Activated CD4-positive, alpha-beta memory T cell treated with anti-CD3 and anti-CD28 coated beads for 36 hours (primary cell): Measurements from ENCODE around the gene CACNG6. TPM values are rescaled to one million over a fixed set of nuclear protein-coding genes. Genes with fewer than 3 reads are reported as not detected.

Source experiments
- CTCF ChIA-PET: fragments of 350-600 bp; sonication (Branson Sonifier 250); formaldehyde crosslinking; loops from one replicate; lab custom pipeline; 2021; ENCODE audit warnings: antibody characterized with exemption, inconsistent platforms; lab: Charles Lee
- POLR2A ChIA-PET: fragments of 350-600 bp; sonication (Branson Sonifier 250); formaldehyde crosslinking; loops from one replicate; lab custom pipeline; 2021; ENCODE audit warnings: antibody characterized with exemption; lab: Charles Lee
- DNase-seq: peaks from one replicate; pipeline ENCODE4 v3.0.0-alpha.2; 2020
- H3K27ac Mint-ChIP-seq: one replicate; pipeline ENCODE4 v1.8.0; 2021; ENCODE audit warnings: mixed read lengths
- H3K27me3 Mint-ChIP-seq: one replicate; pipeline ENCODE4 v1.8.0; 2021; ENCODE audit warnings: mixed read lengths
- H3K36me3 Mint-ChIP-seq: one replicate; pipeline ENCODE4 v1.8.0; 2021; ENCODE audit warnings: mixed read lengths
- H3K4me1 Mint-ChIP-seq: one replicate; pipeline ENCODE4 v1.8.0; 2021; ENCODE audit warnings: low read depth, mixed read lengths
- H3K4me3 Mint-ChIP-seq: one replicate; pipeline ENCODE4 v1.8.0; 2021; ENCODE audit warnings: mild to moderate bottlenecking, mixed read lengths
- H3K9me3 Mint-ChIP-seq: one replicate; pipeline ENCODE4 v1.8.0; 2021; ENCODE audit warnings: mixed read lengths
- intact Hi-C: fragments of 100-400 bp; cut with micrococcal nuclease; formaldehyde crosslinking; loops from one replicate; pipeline ENCODE4 v1.15.1; 2023
- total RNA-seq, 2 experiments: library from RNA; stranded (reverse); gene quantifications; one replicate each; pipeline ENCODE4 v1.2.3, GENCODE V29; 2021

CACNG6 gene
- total RNA-seq, 2 experiments from 2014 or later = not detected

DNA sequence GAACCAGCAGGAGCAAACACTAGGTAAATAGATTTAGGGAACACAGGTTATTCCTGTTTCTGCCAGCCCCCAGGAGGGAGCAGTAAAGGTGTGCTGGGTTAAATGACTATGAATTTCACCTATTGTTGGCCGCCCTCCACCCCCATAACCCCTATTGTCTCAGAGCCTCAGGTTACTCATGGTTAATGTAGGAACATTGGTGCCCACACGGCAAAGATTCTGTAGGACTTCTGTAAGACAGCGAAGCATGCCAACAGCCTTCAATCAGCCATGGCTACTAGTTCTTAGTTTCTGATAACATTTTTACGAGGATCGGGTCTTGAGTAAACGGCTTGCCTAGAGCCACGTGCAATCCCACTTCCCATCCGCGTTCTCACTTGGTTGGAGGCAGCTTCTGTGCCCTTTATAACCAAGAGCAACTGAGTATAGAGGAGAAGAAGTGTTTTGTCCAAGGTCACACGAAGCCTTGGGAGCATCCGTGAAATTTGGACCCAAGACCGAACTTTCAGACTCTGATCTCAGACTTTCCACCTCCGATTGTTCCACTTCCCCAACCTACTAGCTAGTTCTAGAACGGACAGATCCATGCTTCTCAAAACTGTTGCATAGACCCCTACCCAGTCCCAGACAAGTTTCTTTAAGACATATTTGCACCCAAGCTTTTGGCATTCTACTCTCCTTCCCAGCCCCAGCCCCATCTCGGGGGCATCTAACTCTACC lies 33.8 kb upstream of the CACNG6 start:
- no peak overlapping the region for H3K4me3 Mint-ChIP-seq
- DNase-seq = no peak
- no peaks in the 10 kb centered on the region for H3K9me3 Mint-ChIP-seq
- CTCF ChIA-PET = no interaction called here
- POLR2A ChIA-PET = no interaction called here
- peaks cover 2% of the 10 kb centered on the region for H3K4me1 Mint-ChIP-seq
- H3K27me3 Mint-ChIP-seq = peaks cover 46% of the 10 kb centered on the region
- no peaks in the 10 kb centered on the region for H3K36me3 Mint-ChIP-seq
- intact Hi-C loops = no loop called here
- H3K27ac Mint-ChIP-seq = no peak overlapping the region

DNA sequence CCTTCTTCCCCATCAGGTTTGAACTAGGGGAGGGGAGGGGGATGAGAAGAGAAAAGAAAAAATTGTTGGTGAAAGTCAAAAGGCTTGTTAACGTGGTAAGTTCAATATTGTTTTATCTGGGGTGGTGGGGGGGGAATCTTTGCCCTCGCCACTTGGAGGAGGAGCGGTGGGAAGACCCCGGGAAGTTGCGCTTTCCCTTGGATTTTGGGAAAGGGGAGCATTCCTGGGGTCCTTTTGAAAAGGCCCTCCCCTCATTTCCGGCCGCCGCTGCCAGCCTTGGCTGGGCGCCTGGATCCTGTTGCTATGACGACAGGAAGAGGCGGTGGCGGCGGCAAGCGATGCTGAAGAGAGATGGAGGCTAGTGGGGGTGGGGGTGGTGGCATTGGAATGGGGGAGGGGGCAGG lies 33.3 kb upstream of the CACNG6 start:
- no peak overlapping the region for H3K4me3 Mint-ChIP-seq
- ChIA-PET POLR2A (no interaction called here), CTCF (no interaction called here)
- H3K9me3 Mint-ChIP-seq = no peaks in the 10 kb centered on the region
- H3K27ac Mint-ChIP-seq = no peak overlapping the region
- no peaks in the 10 kb centered on the region for H3K36me3 Mint-ChIP-seq
- peaks cover 2% of the 10 kb centered on the region for H3K4me1 Mint-ChIP-seq
- DNase-seq = no peak
- intact Hi-C loops = no loop called here
- H3K27me3 Mint-ChIP-seq = peaks cover 46% of the 10 kb centered on the region

DNA sequence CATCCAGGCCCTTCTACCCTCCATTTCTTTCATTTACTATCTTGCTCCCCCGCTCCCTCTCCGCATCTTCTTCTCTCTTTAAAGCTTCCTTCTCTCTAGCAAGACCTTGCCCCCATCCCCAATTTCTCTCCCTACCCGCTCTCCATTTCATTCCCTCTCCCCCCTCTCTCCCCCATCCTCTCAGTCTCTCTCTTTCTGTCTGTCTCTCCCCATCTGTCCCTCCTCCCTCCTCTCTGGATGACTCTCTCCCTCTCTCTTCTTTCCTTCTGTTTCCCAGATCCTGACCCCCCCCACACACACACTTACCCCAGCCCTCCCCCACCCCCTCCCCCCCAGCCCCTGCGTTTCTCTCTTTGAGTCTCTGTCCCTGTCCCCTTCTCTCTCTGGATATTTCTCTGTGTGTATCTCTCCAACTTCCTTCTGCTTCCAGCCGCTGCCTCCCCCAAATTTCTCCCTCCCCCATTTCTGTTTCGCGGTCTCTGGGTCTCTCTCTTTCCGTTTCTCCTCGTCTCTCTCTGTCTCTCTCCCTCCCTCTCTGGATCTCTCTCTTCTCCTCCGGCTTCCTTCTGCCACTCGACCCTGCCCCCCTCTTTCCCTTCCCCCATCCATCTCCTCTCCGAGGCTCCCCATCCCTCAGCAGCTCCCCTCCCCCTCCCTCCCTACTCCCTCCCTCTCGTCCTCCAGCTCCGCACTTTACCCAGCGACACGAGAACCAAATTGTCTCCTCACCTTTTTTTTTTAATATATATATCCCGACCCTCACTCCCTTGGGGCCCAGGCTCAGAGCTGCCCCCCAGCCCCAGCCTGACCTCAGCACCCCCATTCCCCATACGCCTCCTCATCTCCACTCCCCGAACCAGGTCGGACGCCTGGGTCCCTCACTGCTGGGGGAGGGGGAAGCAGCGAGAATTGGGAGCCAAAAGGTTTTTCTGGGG lies 32.3 kb upstream of the CACNG6 start:
- peaks cover 4% of the 10 kb centered on the region for H3K4me1 Mint-ChIP-seq
- POLR2A ChIA-PET = interaction anchor here (0.6 kb wide), 1 partner anchor 12 kb away, joined by 3 read pairs; no protein-coding TSS in a partner anchor
- CTCF ChIA-PET = interaction anchor here (0.9 kb wide), 1 partner anchor 71 kb away, joined by 3 read pairs; no protein-coding TSS in a partner anchor
- H3K9me3 Mint-ChIP-seq = no peaks in the 10 kb centered on the region
- no peak for DNase-seq
- H3K4me3 Mint-ChIP-seq = no peak overlapping the region
- no peaks in the 10 kb centered on the region for H3K36me3 Mint-ChIP-seq
- intact Hi-C loops = no loop called here
- no peak overlapping the region for H3K27ac Mint-ChIP-seq
- H3K27me3 Mint-ChIP-seq = peaks cover 51% of the 10 kb centered on the region

DNA sequence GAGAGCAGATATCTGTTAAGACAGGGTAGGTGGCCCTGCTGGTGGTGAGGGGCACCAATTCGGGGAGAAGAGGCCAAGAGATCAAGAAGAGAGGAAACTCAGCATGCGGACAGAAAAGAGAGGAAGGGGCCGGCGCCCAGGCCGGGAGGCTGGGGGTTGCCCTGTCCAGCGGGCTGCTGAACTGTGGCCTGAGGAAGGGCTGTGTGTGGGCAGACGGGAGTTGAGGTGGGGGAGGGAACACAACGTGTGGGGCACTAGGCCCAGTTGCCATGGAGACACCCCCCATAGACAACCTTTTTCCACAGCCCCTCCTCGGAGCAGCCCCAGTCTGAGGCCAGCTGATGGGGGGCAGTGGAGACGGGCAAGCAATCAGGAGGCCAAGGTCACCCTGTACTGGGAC lies 31.2 kb upstream of the CACNG6 start:
- no peaks in the 10 kb centered on the region for H3K9me3 Mint-ChIP-seq
- peaks cover 60% of the 10 kb centered on the region for H3K27me3 Mint-ChIP-seq
- H3K4me1 Mint-ChIP-seq = peaks cover 4% of the 10 kb centered on the region
- CTCF ChIA-PET = interaction anchor here (0.9 kb wide), 1 partner anchor 70 kb away, joined by 3 read pairs; no protein-coding TSS in a partner anchor
- POLR2A ChIA-PET = no interaction called here
- no peak overlapping the region for H3K27ac Mint-ChIP-seq
- intact Hi-C loops = no loop called here
- no peak for DNase-seq
- no peak overlapping the region for H3K4me3 Mint-ChIP-seq
- H3K36me3 Mint-ChIP-seq = no peaks in the 10 kb centered on the region

DNA sequence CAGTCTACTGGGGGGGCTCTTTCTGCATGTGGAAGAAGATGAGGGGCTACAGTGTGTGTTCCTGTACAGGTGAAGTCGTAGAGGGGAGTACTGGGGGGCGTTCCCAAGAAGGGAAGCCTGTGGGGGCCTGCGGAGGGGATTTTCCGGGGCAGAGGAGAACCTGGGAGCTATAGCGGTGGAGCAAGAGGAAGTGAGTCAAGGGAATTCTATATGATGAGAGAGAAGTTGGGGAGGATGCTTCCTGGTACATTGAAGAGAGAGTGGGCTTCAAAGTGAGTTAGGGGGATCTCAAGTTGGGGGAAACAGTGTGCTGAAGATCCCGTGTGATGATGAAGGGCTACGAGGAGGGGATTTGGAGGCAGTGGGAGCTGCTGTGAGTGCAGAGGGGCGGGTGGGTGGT lies 30.6 kb upstream of the CACNG6 start:
- DNase-seq = no peak
- Mint-ChIP-seq H3K4me3 (no peak overlapping the region), H3K27me3 (peaks cover 62% of the 10 kb centered on the region), H3K36me3 (no peaks in the 10 kb centered on the region), H3K4me1 (peaks cover 4% of the 10 kb centered on the region), H3K9me3 (no peaks in the 10 kb centered on the region), H3K27ac (no peak overlapping the region)
- intact Hi-C loops = no loop called here
- ChIA-PET CTCF (no interaction called here), POLR2A (no interaction called here)

DNA sequence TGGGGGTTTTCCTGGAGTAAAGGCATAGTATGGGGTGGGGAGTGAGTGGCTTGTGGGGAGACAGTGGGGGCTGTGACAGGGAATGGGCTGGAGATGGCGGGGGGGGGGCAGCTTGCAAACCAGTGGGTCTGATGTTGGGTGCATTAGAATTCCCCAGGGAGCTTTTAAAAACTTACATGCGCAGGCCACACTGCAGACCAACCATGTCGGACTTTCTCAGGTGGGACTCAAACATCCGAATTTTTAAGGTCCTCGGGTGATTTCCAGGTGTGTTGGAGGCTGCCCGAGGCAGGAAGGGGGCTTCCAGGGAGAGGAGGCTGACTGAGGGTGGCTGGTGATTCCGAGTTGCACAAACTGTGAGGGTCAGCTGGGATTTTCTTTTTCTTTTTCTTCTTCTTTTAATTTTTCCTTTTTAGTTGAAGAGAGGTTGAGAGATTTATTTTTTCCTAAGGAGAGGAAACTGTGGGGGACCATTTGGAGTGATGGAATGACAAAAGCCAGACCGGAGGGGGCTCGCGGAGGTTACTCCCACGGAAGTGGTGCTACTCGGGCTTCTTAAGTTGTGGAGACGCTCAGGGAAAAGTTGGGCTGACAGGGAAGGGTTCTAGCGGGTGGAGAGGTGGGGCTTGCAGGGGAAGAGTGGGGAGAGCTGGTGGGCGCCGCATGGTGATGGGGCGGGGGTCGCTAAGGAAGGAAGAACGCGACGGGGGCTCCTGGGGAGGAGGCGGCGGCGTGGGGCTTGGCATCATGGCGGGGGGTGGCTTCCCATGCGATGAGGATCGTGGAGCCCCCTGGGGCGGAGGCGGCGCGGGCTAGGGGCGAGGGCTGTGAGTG lies 29.7 kb upstream of the CACNG6 start:
- POLR2A ChIA-PET = no interaction called here
- no peak for DNase-seq
- Mint-ChIP-seq H3K27ac (no peak overlapping the region), H3K4me1 (peaks cover 4% of the 10 kb centered on the region), H3K27me3 (peaks cover 64% of the 10 kb centered on the region), H3K9me3 (no peaks in the 10 kb centered on the region), H3K4me3 (no peak overlapping the region), H3K36me3 (no peaks in the 10 kb centered on the region)
- CTCF ChIA-PET = no interaction called here
- intact Hi-C loops = no loop called here

DNA sequence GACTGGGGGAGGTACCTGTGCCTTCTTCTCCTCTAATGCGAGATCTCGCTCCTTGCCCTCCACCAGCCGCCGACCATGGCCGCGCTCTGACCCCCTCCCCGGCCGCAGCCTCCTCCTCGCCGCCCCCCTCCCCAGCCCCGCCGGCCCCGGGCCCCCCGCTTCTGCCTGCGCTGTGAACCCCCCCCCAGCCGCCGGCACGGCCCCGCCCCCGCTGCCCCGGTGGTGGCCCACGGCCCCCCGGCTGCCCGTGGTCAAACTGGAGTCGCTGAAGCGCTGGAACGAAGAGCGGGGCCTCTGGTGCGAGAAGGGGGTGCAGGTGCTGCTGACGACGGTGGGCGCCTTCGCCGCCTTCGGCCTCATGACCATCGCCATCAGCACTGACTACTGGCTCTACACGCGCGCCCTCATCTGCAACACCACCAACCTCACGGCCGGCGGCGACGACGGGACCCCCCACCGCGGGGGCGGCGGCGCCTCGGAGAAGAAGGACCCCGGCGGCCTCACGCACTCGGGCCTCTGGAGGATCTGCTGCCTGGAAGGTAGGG lies 28.5 kb upstream of the CACNG6 start, which contains the start of gene CACNG8:
CACNG8 (plus strand) TSS at position 51 of the 545 bp plus-strand sequence.
- H3K27ac Mint-ChIP-seq = no peak within 1 kb of the TSS
- no peaks in the 10 kb centered on the region for H3K36me3 Mint-ChIP-seq
- no peaks in the 10 kb centered on the region for H3K9me3 Mint-ChIP-seq
- ChIA-PET POLR2A (no interaction called here), CTCF (no interaction called here)
- intact Hi-C loops = no loop called here
- no peak for DNase-seq
- peaks cover 58% of the 10 kb centered on the region for H3K27me3 Mint-ChIP-seq
- H3K4me1 Mint-ChIP-seq = peaks cover 4% of the 10 kb centered on the region
- H3K4me3 Mint-ChIP-seq = no peak within 1 kb of the TSS

DNA sequence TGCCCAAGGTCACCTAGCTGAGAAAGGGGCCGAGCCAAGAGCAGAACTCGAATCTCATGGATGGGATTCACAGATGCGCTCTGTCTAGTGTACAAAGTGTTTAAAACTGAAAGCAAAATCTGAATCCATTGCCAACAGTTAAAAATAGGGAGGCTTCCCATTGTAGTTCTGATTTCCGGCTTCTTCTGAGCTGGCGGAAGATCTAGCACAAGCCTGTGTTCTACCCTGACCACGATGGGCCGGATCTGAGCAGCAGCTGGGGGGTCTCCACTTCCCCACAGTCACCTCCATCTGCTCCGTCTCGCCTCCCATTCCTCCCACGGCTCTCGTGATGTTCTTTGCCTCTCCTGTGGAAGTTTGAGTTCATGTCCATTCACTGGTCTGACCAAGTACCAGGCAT lies 26.3 kb upstream of the CACNG6 start:
- peaks cover 46% of the 10 kb centered on the region for H3K27me3 Mint-ChIP-seq
- intact Hi-C loops = no loop called here
- H3K27ac Mint-ChIP-seq = no peak overlapping the region
- POLR2A ChIA-PET = no interaction called here
- CTCF ChIA-PET = no interaction called here
- H3K9me3 Mint-ChIP-seq = no peaks in the 10 kb centered on the region
- no peaks in the 10 kb centered on the region for H3K36me3 Mint-ChIP-seq
- no peak overlapping the region for H3K4me3 Mint-ChIP-seq
- peaks cover 2% of the 10 kb centered on the region for H3K4me1 Mint-ChIP-seq
- no peak for DNase-seq

DNA sequence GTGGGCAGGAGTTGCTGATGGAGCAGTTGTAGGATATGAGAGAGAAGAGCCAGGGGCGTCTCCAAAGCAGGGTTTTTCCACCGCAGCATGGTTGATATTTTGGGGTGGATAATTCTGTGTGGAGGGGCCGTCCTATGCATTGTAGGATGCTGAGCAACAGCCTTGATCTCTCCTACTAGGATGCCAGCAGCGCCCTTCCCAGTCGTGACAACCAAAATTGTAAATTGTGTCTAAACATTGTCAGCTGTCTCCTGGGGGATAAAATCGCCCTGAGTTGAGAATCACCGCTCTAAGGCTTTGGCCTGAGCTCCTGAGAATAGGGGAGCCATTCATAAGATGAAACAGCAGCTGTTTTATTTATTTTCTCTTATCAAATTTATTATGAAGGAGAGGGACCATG lies 24.5 kb upstream of the CACNG6 start:
- intact Hi-C loops = no loop called here
- H3K36me3 Mint-ChIP-seq = no peaks in the 10 kb centered on the region
- no peak for DNase-seq
- H3K27me3 Mint-ChIP-seq = peaks cover 31% of the 10 kb centered on the region
- peaks cover 2% of the 10 kb centered on the region for H3K4me1 Mint-ChIP-seq
- CTCF ChIA-PET = no interaction called here
- POLR2A ChIA-PET = no interaction called here
- H3K9me3 Mint-ChIP-seq = no peaks in the 10 kb centered on the region
- no peak overlapping the region for H3K27ac Mint-ChIP-seq
- no peak overlapping the region for H3K4me3 Mint-ChIP-seq

DNA sequence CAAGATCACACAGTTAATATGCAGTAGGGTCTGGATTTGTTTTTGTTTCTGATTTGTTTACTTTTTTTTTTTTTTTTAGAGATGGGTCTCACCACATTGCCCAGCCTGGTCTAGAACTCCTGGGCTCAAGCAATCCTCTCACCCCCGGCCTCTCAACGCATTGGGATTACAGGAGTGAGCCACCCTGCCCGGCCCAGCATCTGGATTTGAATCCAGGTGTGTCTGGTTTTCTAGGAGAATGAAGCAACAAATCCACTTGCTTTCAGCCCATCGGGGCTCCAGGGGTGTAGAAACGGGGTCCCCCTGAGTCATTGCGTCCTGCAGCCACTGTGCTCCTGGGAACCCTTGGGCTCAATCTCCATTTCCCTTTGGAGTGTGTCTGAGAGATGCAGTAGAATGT lies 22.1 kb upstream of the CACNG6 start:
- CTCF ChIA-PET = no interaction called here
- intact Hi-C loops = no loop called here
- Mint-ChIP-seq H3K4me1 (no peaks in the 10 kb centered on the region), H3K9me3 (no peaks in the 10 kb centered on the region), H3K36me3 (no peaks in the 10 kb centered on the region), H3K4me3 (no peak overlapping the region), H3K27me3 (peaks cover 28% of the 10 kb centered on the region), H3K27ac (no peak overlapping the region)
- POLR2A ChIA-PET = no interaction called here
- DNase-seq = no peak

DNA sequence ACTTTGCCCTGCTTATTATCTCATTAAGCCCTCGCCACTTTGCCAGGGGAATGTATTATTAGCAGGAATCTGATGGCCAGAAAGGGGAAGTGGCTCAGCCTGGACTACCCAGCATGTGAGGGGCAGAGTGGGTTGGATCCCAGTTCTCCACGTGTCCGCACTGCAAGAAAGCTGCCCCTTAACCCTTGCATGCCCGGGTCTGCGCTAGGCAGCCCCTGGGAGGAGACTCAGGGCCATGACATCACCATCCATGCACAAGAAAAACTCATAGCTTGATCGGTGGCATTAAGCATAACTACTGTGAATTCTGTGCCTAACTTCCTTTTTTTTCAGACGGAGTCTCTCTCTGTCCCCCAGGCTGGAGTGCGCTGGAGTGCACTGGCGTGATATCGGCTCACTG lies 19.8 kb upstream of the CACNG6 start:
- Mint-ChIP-seq H3K27ac (no peak overlapping the region), H3K36me3 (no peaks in the 10 kb centered on the region), H3K4me3 (no peak overlapping the region), H3K9me3 (no peaks in the 10 kb centered on the region), H3K27me3 (peaks cover 11% of the 10 kb centered on the region), H3K4me1 (no peaks in the 10 kb centered on the region)
- no peak for DNase-seq
- intact Hi-C loops = no loop called here
- POLR2A ChIA-PET = no interaction called here
- CTCF ChIA-PET = no interaction called here
